ENCODE results near the gene ALAS1. TPM values are rescaled to one million over a fixed set of nuclear protein-coding genes. Genes with fewer than 3 reads are reported as not detected.
"Not testable (repeated sequence)": the region's sequence is repeated elsewhere in the genome, so short reads cannot be mapped to it uniquely, and the experiment has no call there.

Gene ALAS1
- total RNA-seq, 4 donors from 2014 or later, result 61.0 to 99.8 (median 68.4) TPM

DNA sequence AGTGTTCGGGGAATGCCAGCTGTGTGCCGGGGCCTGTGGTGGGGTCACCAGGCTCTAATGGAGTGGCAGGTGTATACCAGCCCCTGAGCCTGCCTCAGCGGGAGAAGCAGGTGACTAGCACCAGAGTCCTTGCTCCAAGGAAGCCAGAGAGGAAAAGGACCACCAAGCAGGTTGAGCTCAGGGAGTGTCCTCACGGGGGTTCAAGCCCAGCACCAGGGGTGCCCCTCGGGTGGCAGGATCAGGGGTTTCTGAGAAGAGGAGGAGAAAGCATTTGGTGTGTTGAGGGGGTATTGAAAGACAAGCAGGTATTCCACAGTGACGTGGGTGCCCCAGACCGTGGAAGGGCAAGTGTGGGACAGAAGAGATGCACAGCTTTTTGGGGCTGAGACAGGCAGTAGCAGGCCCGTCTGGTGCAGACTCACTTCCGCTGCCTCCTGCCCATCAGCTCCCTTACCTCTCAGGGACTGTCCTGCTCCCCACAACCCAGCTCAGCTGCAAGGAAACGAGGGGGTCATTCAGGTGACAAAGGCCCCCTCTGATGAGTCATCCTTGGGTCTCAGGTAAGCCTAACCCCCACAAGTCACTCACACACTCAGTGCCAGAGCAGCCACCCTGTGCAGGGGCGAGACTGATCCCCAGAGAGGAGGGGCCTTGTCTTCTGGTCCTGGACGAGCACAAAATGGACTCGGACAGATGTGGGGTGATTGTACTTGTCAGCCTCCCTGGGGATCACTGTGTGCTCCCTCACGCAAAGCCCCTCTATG, 22.4 kb upstream of the ALAS1 start:
- Histone ChIP-seq H3K9me3 (no peaks in the 10 kb centered on the region), H3K4me1 (no peaks in the 10 kb centered on the region), H3K27ac (no peak overlapping the region), H3K4me3 (no peak overlapping the region), H3K27me3 (no peaks in the 10 kb centered on the region), H3K36me3 (no peaks in the 10 kb centered on the region)
- intact Hi-C loops (cut with DNase I; ENCODE audit: low total_unique reads) (loop anchor here (10.0 kb wide), 1 partner anchor 1719 kb away; the partner anchor contains the start of gene SELENOK), in situ Hi-C loops (cut with MboI; ENCODE audit: low sequenced_read_pairs in 4 of 4) (no loop called here)
- ATAC-seq, result no peak
- DNase-seq, result no peak
- TF ChIP-seq POLR2A (IDR thresholded peaks at IDR 0.05) (no peak), CTCF (IDR thresholded peaks at IDR 0.05 in 4 of 5, conservative IDR thresholded peaks at IDR 0.05 in 1 of 5) (no peak)

DNA sequence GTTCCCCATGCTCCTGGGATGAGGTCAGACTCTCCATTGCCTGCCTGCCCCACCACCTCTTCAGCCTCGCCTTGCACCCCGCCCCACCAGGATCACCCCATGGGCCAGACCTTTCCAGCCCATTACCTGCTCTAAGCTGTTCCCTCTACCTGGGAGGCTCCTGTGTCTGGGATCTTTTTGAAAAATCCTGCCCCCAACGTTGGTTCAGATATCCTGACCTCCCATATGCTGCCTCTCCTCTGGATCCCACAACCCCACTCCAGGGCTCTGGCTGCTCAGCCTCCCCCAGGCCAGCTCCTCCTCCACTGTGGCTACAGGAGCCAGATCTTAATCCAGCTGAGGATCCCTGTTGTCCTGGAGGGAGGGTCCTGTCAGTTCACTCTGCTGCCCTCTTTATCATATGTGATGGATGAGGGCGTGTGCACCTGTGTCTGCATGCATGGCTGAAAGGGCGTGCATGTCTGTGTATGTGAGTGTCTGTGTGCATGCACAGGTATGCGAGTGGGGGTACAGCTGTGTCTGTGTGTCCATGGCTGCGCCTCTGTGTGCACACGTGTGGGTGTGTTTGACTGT, 21.7 kb upstream of the ALAS1 start:
- no peaks in the 10 kb centered on the region for H3K4me1 ChIP-seq
- H3K27me3 ChIP-seq, result no peaks in the 10 kb centered on the region
- TF ChIP-seq POLR2A (IDR thresholded peaks at IDR 0.05) (no peak), CTCF (IDR thresholded peaks at IDR 0.05 in 4 of 5, conservative IDR thresholded peaks at IDR 0.05 in 1 of 5) (no peak)
- DNase-seq (no peak), ATAC-seq (no peak)
- intact Hi-C loops (cut with DNase I; ENCODE audit: low total_unique reads), result loop anchor here (10.0 kb wide), 1 partner anchor 1719 kb away; the partner anchor contains the start of gene SELENOK
- in situ Hi-C loops (cut with MboI; ENCODE audit: low sequenced_read_pairs in 4 of 4), result no loop called here
- no peak overlapping the region for H3K27ac ChIP-seq
- H3K4me3 ChIP-seq, result no peak overlapping the region
- H3K36me3 ChIP-seq, result no peaks in the 10 kb centered on the region
- no peaks in the 10 kb centered on the region for H3K9me3 ChIP-seq

DNA sequence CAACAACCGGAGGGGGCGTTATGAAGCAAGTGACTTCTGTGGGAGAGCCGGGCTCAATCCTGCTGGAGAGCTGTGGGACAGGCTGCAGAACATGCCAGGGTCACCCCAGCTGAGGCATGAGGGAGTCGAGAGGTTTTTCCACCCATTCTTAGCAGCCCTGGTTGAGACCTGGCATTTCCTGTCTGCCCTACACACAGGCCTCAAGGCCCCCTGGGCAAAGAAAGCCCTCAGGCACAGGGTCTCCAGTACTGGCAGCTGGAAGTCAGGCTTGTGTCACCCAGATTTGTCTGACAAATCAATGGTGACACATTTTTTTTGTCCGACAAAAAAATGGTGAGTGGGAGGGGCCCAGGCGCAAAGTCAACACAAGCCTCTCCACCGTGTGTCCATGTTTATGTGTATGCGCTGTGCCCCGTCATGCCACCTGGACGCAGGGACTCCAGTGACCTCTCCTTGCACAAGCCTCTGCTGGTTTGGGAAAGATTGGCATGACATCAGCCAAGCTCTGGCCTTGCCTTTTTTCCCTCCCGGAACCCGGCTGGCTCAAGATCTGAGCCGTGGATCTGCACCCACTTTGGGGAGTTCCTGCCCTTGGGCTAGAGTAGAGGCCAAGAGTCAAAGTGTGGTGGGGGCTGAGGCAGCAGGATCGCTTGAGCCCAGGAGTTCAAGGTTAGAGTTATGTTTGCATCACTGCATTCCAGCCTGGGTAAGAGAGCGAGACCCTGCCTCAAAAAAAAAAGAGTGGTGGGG, 20.8 kb upstream of the ALAS1 start:
- Histone ChIP-seq H3K9me3 (no peaks in the 10 kb centered on the region), H3K27me3 (no peaks in the 10 kb centered on the region), H3K4me1 (no peaks in the 10 kb centered on the region), H3K4me3 (no peak overlapping the region), H3K27ac (no peak overlapping the region), H3K36me3 (no peaks in the 10 kb centered on the region)
- DNase-seq (no peak), ATAC-seq (no peak)
- in situ Hi-C loops (cut with MboI; ENCODE audit: low sequenced_read_pairs in 4 of 4), result no loop called here
- no peak for TF ChIP-seq CTCF (IDR thresholded peaks at IDR 0.05 in 4 of 5, conservative IDR thresholded peaks at IDR 0.05 in 1 of 5)
- TF ChIP-seq POLR2A (IDR thresholded peaks at IDR 0.05), result no peak
- intact Hi-C loops (cut with DNase I; ENCODE audit: low total_unique reads), result loop anchor here (10.0 kb wide), 1 partner anchor 1718 kb away; the partner anchor contains the start of gene SELENOK

GRCh38 chr3:52177701-52178042, 20.3 kb upstream of the ALAS1 start:
- DNase-seq (no peak), ATAC-seq (no peak)
- no peak for TF ChIP-seq POLR2A (IDR thresholded peaks at IDR 0.05)
- TF ChIP-seq CTCF (IDR thresholded peaks at IDR 0.05 in 4 of 5, conservative IDR thresholded peaks at IDR 0.05 in 1 of 5), result no peak
- no peak overlapping the region for H3K4me3 ChIP-seq
- H3K27me3 ChIP-seq, result no peaks in the 10 kb centered on the region
- no peaks in the 10 kb centered on the region for H3K9me3 ChIP-seq
- H3K4me1 ChIP-seq, result no peaks in the 10 kb centered on the region
- intact Hi-C loops (cut with DNase I; ENCODE audit: low total_unique reads), result loop anchor here (10.0 kb wide), 1 partner anchor 1717 kb away; the partner anchor contains the start of gene SELENOK
- in situ Hi-C loops (cut with MboI; ENCODE audit: low sequenced_read_pairs in 4 of 4), result no loop called here
- no peak overlapping the region for H3K27ac ChIP-seq
- no peaks in the 10 kb centered on the region for H3K36me3 ChIP-seq

- H3K9me3 ChIP-seq; H3K36me3 ChIP-seq; DNase-seq; ATAC-seq; in situ Hi-C loops (cut with MboI; ENCODE audit: low sequenced_read_pairs in 4 of 4); H3K4me1 ChIP-seq; H3K27ac ChIP-seq; H3K4me3 ChIP-seq; H3K27me3 ChIP-seq: not testable (repeated sequence)
- intact Hi-C loops (cut with DNase I; ENCODE audit: low total_unique reads), result loop anchor here (10.0 kb wide), 1 partner anchor 1717 kb away; the partner anchor contains the start of gene SELENOK
Measured at GRCh38 chr3:52178126-52178525, 19.8 kb upstream of the ALAS1 start.

All from gastrocnemius medialis (tissue), 4 donors.